Measurements from ENCODE around the gene TBCD.
"Not testable (repeated sequence)": the region's sequence is repeated elsewhere in the genome, so short reads cannot be mapped to it uniquely, and the experiment has no call there.

TBCD gene

GRCh38 chr17:82767041-82767754 is 15.3 kb downstream of the TBCD start:
- no peak for DNase-seq (ENCODE audit: low spot score)

DNA sequence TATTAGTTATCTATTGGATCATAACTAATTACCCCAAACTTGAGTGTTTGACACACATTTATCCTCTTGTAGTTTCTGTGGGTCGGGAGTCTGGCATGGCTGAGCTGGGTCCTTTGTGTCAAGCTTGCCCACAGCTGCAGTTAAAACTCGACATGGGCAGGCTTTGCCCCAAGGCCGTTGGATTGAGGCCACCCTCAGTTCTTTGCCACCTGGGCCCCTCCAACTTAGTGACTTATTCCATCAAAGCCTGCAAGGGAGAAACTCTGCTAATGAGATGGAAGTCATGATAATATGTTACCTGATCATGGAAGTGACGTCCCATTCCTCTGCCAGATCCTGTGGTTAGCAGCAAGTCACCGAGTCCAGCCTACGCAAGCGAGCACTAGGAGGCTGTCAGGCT is 17.2 kb downstream of the TBCD start:
- DNase-seq (ENCODE audit: low spot score), result no peak

- no peak for DNase-seq (ENCODE audit: low spot score)
Observed at GRCh38 chr17:82772026-82772425, 20.2 kb downstream of the TBCD start.

GRCh38 chr17:82774456-82774855 is 22.6 kb downstream of the TBCD start:
- not testable (repeated sequence) for DNase-seq (ENCODE audit: low spot score)

GRCh38 chr17:82775001-82775823 is 23.3 kb downstream of the TBCD start:
- DNase-seq (ENCODE audit: low spot score), result peak; percentile 37

GRCh38 chr17:82776454-82776853 is 24.6 kb downstream of the TBCD start:
- no peak for DNase-seq (ENCODE audit: low spot score)

GRCh38 chr17:82777778-82778375 is 26.0 kb downstream of the TBCD start:
- DNase-seq (ENCODE audit: low spot score), result not testable (repeated sequence)

DNA sequence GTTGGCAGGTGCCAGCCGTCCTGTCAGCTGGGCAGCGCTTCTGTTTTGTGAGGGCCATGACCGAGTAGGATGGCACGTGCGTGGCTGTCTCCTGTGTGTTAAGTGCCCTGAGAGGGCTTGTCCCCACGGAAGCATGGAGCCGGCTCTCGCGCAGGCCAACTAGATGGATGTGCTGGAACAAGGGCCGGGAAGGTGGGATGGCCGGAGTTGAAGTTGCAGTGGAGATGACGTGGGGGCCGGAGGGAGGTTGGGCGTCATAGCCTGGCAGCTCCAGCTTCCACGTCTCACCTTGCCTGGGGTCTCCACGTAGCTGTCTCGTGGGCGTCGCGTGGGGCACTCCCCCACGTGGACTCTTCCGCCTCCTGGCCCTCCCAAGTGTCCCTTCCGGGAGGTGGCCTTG is 27.7 kb downstream of the TBCD start:
- DNase-seq (ENCODE audit: low spot score), result no peak

DNA sequence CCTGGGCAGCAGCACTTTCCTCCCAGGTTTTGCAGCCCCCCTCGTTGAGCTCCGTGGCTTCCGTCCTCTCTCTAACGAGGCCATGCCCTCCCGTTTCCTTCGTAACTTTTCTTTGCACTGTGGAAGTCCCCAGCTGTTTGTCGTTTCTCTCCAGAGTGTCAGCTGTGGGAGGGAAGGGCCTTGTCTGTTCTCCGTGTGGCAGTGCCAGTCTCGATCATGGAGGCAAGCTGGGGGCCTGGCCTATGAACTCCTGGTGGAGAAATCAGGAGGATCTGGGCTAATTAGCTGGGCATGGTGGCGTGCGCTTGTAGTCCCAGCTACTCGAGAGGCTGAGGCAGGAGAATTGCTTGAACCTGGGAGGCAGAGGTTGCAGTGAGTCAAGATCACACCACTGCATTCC is 28.3 kb downstream of the TBCD start:
- no peak for DNase-seq (ENCODE audit: low spot score)

- DNase-seq (ENCODE audit: low spot score), result no peak
Observed at GRCh38 chr17:82780971-82781893, 29.4 kb downstream of the TBCD start.

- DNase-seq (ENCODE audit: low spot score), result peak; percentile 51
Observed at GRCh38 chr17:82781894-82782274, 30.0 kb downstream of the TBCD start.

DNA sequence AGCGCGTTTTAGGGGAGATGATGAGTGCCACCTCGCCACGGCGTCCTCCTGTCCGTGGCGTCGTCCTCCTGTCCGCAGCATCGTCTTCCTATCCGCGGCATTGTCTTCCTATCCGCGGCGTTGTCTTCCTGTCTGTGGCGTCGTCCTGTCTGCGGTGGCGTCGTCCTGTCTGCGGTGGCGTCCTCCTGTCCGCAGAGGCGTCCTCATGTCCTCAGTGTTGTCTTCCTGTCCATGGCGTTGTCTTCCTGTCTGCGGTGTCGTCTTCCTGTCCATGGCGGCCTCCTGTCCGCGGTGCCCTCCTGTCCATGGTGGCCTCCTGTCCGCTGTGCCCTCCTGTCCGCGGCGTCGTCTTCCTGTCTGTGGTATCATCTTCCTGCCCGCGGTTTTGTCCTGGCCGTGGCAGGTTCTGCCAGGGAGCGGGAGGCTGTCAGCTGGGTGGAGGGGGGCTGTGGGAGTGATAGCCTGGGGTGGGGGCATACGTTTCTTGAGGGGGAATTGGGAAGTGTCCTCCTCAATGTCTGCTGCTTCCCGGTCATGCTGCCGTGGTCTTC is 30.9 kb downstream of the TBCD start:
- no peak for DNase-seq (ENCODE audit: low spot score)

- DNase-seq (ENCODE audit: low spot score), result no peak
Observed at GRCh38 chr17:82783498-82783897, 31.6 kb downstream of the TBCD start.

DNA sequence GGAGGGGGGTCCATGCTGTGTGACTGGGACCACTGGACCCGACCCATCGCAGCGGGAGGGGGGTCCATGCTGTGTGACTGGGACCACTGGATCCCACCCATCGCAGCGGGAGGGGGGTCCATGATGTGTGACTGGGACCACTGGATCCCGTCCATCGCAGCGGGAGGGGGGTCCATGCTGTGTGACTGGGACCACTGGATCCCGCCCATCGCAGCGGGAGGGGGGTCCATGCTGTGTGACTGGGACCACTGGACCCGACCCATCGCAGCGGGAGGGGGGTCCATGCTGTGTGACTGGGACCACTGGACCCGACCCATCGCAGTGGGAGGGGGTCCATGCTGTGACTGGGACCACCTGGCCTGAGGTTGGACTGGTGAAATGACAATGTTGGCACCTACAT is 33.7 kb downstream of the TBCD start:
- not testable (repeated sequence) for DNase-seq (ENCODE audit: low spot score)

GRCh38 chr17:82786427-82786826 is 34.6 kb downstream of the TBCD start:
- no peak for DNase-seq (ENCODE audit: low spot score)

GRCh38 chr17:82787081-82787848 is 35.4 kb downstream of the TBCD start:
- no peak for DNase-seq (ENCODE audit: low spot score)

DNA sequence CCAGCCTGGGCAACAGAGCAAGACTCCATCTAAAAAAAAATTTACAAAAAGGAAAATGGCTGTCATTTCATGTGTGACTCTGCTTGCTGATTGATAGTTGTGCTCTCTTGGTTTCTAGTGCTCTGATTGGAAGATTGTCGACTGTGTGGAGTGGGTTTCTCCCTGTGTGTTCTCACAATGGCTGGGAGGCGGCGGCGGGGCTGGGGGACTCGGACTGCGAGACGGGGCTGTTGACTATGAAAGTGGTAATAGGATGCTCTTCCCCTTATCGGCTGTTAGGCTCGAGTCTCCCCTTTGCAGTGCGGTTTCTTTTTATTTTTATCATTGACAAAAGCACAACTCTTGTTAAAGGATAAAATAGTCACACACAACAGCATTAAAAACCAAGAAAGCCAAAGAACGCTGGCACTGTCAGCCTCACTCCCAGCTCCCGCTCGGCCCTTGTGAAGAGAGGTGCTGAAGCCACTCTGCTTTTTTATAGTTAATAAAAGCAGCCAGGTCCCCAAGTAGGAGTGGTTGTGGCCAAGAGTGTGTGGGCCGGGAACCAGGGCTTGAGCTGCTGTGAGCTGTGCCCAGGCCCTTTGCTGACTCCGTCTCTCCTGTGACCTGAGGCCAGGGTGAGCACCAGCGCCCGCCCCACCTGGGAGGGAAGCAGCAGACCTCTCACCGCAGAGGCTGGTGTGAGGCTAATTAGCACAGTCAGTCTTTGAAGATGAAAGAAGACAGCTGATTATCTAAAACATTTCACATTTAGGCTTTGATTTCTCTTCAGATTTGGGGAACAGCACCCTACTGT is 36.5 kb downstream of the TBCD start:
- no peak for DNase-seq (ENCODE audit: low spot score)

- no peak for DNase-seq (ENCODE audit: low spot score)
Observed at GRCh38 chr17:82789051-82789592, 37.3 kb downstream of the TBCD start.

GRCh38 chr17:82789806-82790205 is 37.9 kb downstream of the TBCD start:
- DNase-seq (ENCODE audit: low spot score), result no peak

DNA sequence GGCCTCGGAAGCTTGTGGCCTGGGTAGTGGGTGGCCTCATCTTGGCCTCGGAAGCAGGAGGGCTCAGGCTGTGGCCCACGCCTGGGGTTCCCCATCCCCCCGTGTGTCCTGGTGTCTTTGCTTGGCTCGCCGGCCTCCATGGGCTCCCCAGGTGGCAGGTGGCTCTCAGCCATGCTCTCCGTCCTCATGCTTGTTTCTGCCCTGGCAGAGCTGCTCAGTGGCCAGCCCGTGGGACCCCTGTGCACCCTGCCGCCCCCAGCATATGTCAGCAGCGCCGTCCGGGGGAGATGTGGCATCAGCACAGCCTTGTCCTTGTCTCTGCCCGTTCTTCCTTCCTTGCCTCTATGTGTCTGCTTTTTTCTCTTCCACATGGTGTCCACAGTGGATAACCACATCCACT is 38.5 kb downstream of the TBCD start:
- DNase-seq (ENCODE audit: low spot score), result no peak

Data from LoVo (cell line).